HCT116 (cell line): ENCODE data around the gene F11R. TPM values are rescaled to one million over a fixed set of nuclear protein-coding genes. Genes with fewer than 3 reads are reported as not detected.

Experiments used
- ATAC-seq: fragments of 200-7000 bp; cut with Tn5 transposase; 2 replicates; pipeline ENCODE4 v1.9.1; 2020; ENCODE audit warnings: mild to moderate bottlenecking, moderate library complexity
- BruUV-seq: library from RNA; stranded (reverse); fragments of 400-500 nt; replicated peaks from 2 replicates; lab custom pipeline; 2021; lab: Mats Ljungman, UMichigan
- CTCF ChIA-PET: fragments of 300-600 bp; sonication (Branson Sonifier 250); formaldehyde crosslinking; loops from one replicate; lab custom pipeline; 2021; ENCODE audit warnings: antibody characterized with exemption; lab: Charles Lee
- POLR2A ChIA-PET: fragments of 300-600, 350-600 bp; sonication (Branson Sonifier 250); formaldehyde crosslinking; loops from one replicate; lab custom pipeline; 2021; ENCODE audit warnings: antibody characterized with exemption; lab: Charles Lee
- RAD21 ChIA-PET, 2 experiments: fragments of 300-600 bp; sonication (Branson Sonifier 250); formaldehyde crosslinking; loops; one replicate each; lab custom pipeline; 2023; ENCODE audit warnings: low total read pairs in 2 of 2; ENCODE audit not compliant: uncharacterized antibody in 2 of 2, unreplicated experiment in 2 of 2, low non-redundant PET in 1 of 2; lab: Charles Lee
- DNase-seq: peaks from one replicate; pipeline ENCODE4 v3.0.0-alpha.2; 2010; ENCODE audit warnings: low read depth, low spot score
- H2AFZ ChIP-seq: fragments of 200-600 bp; shearing (Covaris generic), sonication (generic); 2 replicates; pipeline ENCODE4 v1.6.1; 2017; ENCODE audit warnings: low read depth, mixed run types, mixed read lengths, antibody characterized with exemption, low read length; ENCODE audit not compliant: poor library complexity, severe bottlenecking
- H3K27ac ChIP-seq: 2 replicates; pipeline ENCODE4 v1.5.1; 2012; ENCODE audit warnings: low read depth, low read length
- H3K27me3 ChIP-seq: fragments of 200-600 bp; sonication (generic); 2 replicates; pipeline ENCODE4 v1.6.1; 2016; ENCODE audit warnings: mixed run types, low read length, mixed read lengths; ENCODE audit not compliant: insufficient read depth
- H3K36me3 ChIP-seq, 2 experiments: fragments of 200-500 bp in 1 of 2; fragments of 200-600 bp in 1 of 2; sonication (Bioruptor generic) in 1 of 2; sonication (generic) in 1 of 2; 2 replicates each; pipeline versions ENCODE4 v1.5.1 to v1.6.1; 2014 to 2016; ENCODE audit warnings: low read length in 2 of 2, inconsistent platforms in 1 of 2, mixed read lengths in 1 of 2, mixed run types in 1 of 2; ENCODE audit not compliant: insufficient read depth in 2 of 2, control insufficient read depth in 1 of 2
- H3K4me1 ChIP-seq, 2 experiments: fragments of 200-600 bp in 1 of 2; sonication (generic) in 1 of 2; 2 replicates each; pipeline versions ENCODE4 v1.5.1 to v1.6.1; 2012 to 2017; ENCODE audit warnings: low read length in 2 of 2, inconsistent platforms in 1 of 2, mild to moderate bottlenecking in 1 of 2, mixed read lengths in 1 of 2, mixed run types in 1 of 2, moderate library complexity in 1 of 2; ENCODE audit not compliant: insufficient read depth in 2 of 2, control insufficient read depth in 1 of 2
- H3K4me2 ChIP-seq: fragments of 200-600 bp; sonication (generic); 2 replicates; pipeline ENCODE4 v1.6.1; 2017; ENCODE audit warnings: mixed run types, low read length, mixed read lengths
- H3K4me3 ChIP-seq, 2 experiments: fragments of 200-600 bp in 1 of 2; sonication (generic) in 1 of 2; replicated peaks in 1 of 2; 2 replicates each; pipeline ENCODE4 v1.5.1; 2011 to 2016; ENCODE audit warnings: low read length in 2 of 2, control low read depth in 1 of 2, low read depth in 1 of 2, mild to moderate bottlenecking in 1 of 2, mixed read lengths in 1 of 2, mixed run types in 1 of 2
- H3K79me2 ChIP-seq: fragments of 200-600 bp; sonication (generic); 2 replicates; pipeline ENCODE4 v1.6.1; 2017; ENCODE audit warnings: mild to moderate bottlenecking, mixed run types, low read length, moderate library complexity, mixed read lengths; ENCODE audit not compliant: insufficient read depth
- H3K9ac ChIP-seq: fragments of 200-600 bp; sonication (generic); 2 replicates; pipeline ENCODE4 v1.6.1; 2016; ENCODE audit warnings: low read length, mixed read lengths
- H3K9me2 ChIP-seq: fragments of 200-600 bp; sonication (generic), shearing (Covaris generic); 2 replicates; pipeline ENCODE4 v1.6.1; 2017; ENCODE audit warnings: mixed run types, mild to moderate bottlenecking, moderate library complexity; ENCODE audit not compliant: insufficient read depth
- H3K9me3 ChIP-seq, 2 experiments: fragments of 200-500 bp in 1 of 2; fragments of 200-600 bp in 1 of 2; sonication (Bioruptor generic) in 1 of 2; sonication (generic) in 1 of 2; 2 replicates each; pipeline ENCODE4 v1.6.1; 2014 to 2017; ENCODE audit warnings: low read length in 2 of 2, mixed read lengths in 2 of 2, inconsistent platforms in 1 of 2, low read depth in 1 of 2, mild to moderate bottlenecking in 1 of 2, mixed run types in 1 of 2, moderate library complexity in 1 of 2; ENCODE audit not compliant: control insufficient read depth in 1 of 2, insufficient read depth in 1 of 2
- H4K20me1 ChIP-seq: fragments of 200-600 bp; sonication (generic), shearing (Covaris generic); 2 replicates; pipeline ENCODE4 v1.6.1; 2017; ENCODE audit warnings: mixed run types, mild to moderate bottlenecking, moderate library complexity; ENCODE audit not compliant: insufficient read depth
- CBX3 ChIP-seq: IDR thresholded peaks from 2 replicates; pipeline ENCODE4 v1.6.1; 2012; ENCODE audit warnings: low read depth
- EZH2phosphoT487 ChIP-seq: fragments of 200-600 bp; IDR thresholded peaks from 2 replicates; pipeline ENCODE4 v1.6.1; 2018; ENCODE audit warnings: antibody characterized with exemption, borderline replicate concordance
- FOSL1 ChIP-seq: IDR thresholded peaks from 2 replicates; pipeline ENCODE4 v1.6.1; 2012; ENCODE audit warnings: low read depth
- POLR2AphosphoS5 ChIP-seq: IDR thresholded peaks from 2 replicates; pipeline ENCODE4 v1.6.1; 2011; ENCODE audit warnings: mild to moderate bottlenecking, low read depth, low read length, moderate library complexity
- SIN3A ChIP-seq: IDR thresholded peaks from 2 replicates; pipeline ENCODE4 v1.6.1; 2012; ENCODE audit warnings: low read depth
- SRF ChIP-seq: IDR thresholded peaks from 2 replicates; pipeline ENCODE4 v1.6.1; 2012; ENCODE audit warnings: low read depth
- YY1 ChIP-seq: IDR thresholded peaks from 2 replicates; pipeline ENCODE4 v1.6.1; 2011; ENCODE audit warnings: low read length, low read depth, moderate library complexity, mild to moderate bottlenecking; ENCODE audit not compliant: insufficient replicate concordance; ENCODE audit errors: extremely low read depth
- ZFX ChIP-seq: fragments of 450-650 bp; IDR thresholded peaks from 2 replicates; pipeline ENCODE4 v1.6.1; 2017
- ZNF274 ChIP-seq: fragments of 200-500 bp; sonication (Bioruptor generic); IDR thresholded peaks from 2 replicates; pipeline ENCODE4 v1.6.1; 2014; ENCODE audit warnings: mild to moderate bottlenecking, low read depth, low read length, inconsistent platforms
- intact Hi-C: fragments of 100-400 bp; cut with micrococcal nuclease; formaldehyde crosslinking; loops from 2 replicates; pipeline ENCODE4 v1.10.0; 2022
- total RNA-seq: library from RNA; stranded (reverse); gene quantifications from one replicate; pipeline ENCODE4 v1.2.1, GENCODE V29; 2021; ENCODE audit not compliant: unreplicated experiment
- TF ChIP-seq, protein P1 (sequence below): IDR thresholded peaks from 2 replicates; pipeline ENCODE4 v1.6.1; 2012; ENCODE audit warnings: low read depth
- TF ChIP-seq, protein P2 (sequence below), 3 experiments: fragments of 200-600 bp in 1 of 3; sonication (generic) in 1 of 3; IDR thresholded peaks in 2 of 3; conservative IDR thresholded peaks in 1 of 3; 2 replicates each; pipeline ENCODE4 v1.5.1; 2012 to 2017; ENCODE audit warnings: low read depth in 2 of 3, low read length in 2 of 3, antibody characterized with exemption in 1 of 3, borderline replicate concordance in 1 of 3, control low read depth in 1 of 3, mild to moderate bottlenecking in 1 of 3, mixed read lengths in 1 of 3, mixed run types in 1 of 3, moderate library complexity in 1 of 3; ENCODE audit not compliant: insufficient read depth in 1 of 3

F11R gene
- total RNA-seq, 1 experiment from 2014 or later, result 86.7 TPM

DNA sequence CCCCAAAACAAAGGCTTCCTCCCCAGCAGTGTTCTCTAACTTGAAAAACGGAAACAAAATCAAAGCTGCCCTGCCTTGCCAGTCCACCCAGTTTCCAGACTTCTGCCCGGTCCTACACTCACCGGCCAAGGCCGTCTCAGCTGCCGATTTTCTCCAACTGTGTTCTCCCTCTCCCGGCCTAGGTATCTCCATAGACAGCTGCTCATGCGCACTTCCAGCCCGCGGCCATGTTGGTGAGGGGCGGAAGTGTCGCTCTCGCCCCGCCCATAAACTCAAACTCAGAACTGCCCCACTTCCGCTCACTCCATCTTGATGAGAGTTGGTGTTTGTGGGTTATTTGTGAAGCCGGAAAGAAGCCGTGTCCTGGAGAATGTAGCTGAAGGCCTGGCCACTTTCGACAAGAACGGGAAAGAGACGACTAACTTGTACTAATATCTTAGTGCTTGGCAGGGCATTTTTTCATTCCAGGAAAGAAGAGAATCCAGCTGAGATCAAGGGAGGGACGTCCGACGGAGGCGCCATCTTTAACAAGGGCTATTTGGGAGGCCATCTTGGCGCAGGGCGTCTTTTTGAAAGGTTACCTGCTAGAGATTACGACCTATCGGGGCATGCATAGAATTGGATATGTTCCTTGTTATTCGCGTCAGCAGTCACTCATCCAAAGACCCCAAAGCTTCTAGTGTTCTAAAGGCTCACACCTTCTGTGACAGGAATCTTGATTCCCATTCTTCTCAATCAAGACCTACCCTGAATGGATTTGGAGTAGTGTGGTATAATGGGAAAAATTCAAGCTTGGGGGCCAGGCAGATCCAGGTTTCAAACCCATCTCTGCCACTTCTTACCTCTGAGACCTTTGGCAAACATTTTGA lies 25.0 kb upstream of the F11R start, which contains the start of gene USF1 (continued):
- TF ChIP-seq ZFX, result peak; percentile 63
- TF ChIP-seq YY1, result peak; percentile 97
- TF ChIP-seq SRF, result no peak
- TF ChIP-seq, protein P1, sequence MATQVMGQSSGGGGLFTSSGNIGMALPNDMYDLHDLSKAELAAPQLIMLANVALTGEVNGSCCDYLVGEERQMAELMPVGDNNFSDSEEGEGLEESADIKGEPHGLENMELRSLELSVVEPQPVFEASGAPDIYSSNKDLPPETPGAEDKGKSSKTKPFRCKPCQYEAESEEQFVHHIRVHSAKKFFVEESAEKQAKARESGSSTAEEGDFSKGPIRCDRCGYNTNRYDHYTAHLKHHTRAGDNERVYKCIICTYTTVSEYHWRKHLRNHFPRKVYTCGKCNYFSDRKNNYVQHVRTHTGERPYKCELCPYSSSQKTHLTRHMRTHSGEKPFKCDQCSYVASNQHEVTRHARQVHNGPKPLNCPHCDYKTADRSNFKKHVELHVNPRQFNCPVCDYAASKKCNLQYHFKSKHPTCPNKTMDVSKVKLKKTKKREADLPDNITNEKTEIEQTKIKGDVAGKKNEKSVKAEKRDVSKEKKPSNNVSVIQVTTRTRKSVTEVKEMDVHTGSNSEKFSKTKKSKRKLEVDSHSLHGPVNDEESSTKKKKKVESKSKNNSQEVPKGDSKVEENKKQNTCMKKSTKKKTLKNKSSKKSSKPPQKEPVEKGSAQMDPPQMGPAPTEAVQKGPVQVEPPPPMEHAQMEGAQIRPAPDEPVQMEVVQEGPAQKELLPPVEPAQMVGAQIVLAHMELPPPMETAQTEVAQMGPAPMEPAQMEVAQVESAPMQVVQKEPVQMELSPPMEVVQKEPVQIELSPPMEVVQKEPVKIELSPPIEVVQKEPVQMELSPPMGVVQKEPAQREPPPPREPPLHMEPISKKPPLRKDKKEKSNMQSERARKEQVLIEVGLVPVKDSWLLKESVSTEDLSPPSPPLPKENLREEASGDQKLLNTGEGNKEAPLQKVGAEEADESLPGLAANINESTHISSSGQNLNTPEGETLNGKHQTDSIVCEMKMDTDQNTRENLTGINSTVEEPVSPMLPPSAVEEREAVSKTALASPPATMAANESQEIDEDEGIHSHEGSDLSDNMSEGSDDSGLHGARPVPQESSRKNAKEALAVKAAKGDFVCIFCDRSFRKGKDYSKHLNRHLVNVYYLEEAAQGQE, result no peak

DNA sequence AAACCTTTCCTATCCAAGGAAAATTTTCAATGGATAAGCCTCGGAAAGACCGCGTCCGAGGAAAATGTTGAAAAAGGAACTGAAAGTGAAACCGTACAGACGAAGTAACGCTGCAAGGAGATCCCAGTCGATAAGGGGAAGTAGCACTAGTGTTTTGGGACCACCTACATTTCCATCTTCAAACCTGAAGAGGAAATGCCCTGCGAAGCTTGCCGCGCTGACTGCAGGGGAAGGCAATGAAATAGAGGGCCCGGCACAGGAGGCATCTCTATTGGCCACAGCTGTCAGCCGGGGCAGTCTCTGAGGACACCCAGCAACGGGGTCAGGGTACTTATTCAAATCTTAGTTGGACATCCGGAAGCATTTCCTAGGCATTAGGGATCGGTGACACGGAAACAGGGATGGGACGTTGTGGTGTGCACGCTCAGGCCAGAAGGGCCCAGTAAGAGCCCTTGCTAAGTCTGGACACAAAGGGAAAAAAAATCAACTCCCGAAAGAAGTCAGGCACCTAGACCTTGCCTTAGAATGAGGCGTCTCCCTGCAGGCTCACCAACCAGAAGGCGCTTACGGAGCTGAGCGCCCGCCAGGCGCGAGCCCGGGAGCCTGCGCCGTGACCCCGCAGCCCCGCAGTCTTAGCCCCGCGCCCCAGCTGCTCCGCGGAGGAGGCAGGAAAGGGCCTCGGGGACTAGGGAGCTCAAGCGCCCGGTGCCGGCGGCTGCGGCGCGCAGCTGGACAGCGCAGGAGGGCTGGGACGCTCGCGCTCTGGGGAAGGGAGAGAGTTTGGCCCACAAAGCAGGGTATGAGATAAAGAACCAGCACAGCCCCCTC lies 24.2 kb upstream of the F11R start:
- Histone ChIP-seq H3K4me3 (peak overlapping the region; percentile 66 to 70), H3K27me3 (no peaks in the 10 kb centered on the region), H3K9ac (peak overlapping the region; percentile 79), H3K4me1 (peaks cover 5 to 17% of the 10 kb centered on the region in 2 experiments; a peak in 2 of 4 replicates), H4K20me1 (no peaks in the 10 kb centered on the region), H3K27ac (peak overlapping the region; percentile 85), H2AFZ (no peak overlapping the region), H3K9me3 (peaks cover 0 to 5% of the 10 kb centered on the region in 2 experiments; a peak in 1 of 4 replicates), H3K79me2 (peaks cover 16% of the 10 kb centered on the region; the same call in 1 of the 2 replicates), H3K9me2 (no peaks in the 10 kb centered on the region), H3K36me3 (peaks cover 5 to 22% of the 10 kb centered on the region in 2 experiments; a peak in 3 of 4 replicates), H3K4me2 (peak overlapping the region; percentile 74)
- ChIA-PET RAD21 (interaction anchor here in 1 of 2 experiments (1.3 kb wide), 1 partner anchor 24 kb away, joined by 5 read pairs; the partner anchor contains the start of gene F11R), CTCF (interaction anchor here (0.8 to 1.9 kb wide), 4 partner anchors 10 to 48 kb away, joined by 3 to 11 read pairs (median 5); no protein-coding TSS in a partner anchor), POLR2A (interaction anchor here (0.6 to 3.3 kb wide), 16 partner anchors 7 to 132 kb away, joined by 3 to 18 read pairs (median 3); partner anchors contain the start of genes DEDD, F11R, NIT1 and PFDN2)
- no peak for TF ChIP-seq FOSL1
- no peak for TF ChIP-seq EZH2phosphoT487
- no peak for TF ChIP-seq YY1
- no peak for TF ChIP-seq CBX3
- TF ChIP-seq ZFX, result peak; percentile 82
- no peak for TF ChIP-seq SIN3A
- TF ChIP-seq, protein P2, sequence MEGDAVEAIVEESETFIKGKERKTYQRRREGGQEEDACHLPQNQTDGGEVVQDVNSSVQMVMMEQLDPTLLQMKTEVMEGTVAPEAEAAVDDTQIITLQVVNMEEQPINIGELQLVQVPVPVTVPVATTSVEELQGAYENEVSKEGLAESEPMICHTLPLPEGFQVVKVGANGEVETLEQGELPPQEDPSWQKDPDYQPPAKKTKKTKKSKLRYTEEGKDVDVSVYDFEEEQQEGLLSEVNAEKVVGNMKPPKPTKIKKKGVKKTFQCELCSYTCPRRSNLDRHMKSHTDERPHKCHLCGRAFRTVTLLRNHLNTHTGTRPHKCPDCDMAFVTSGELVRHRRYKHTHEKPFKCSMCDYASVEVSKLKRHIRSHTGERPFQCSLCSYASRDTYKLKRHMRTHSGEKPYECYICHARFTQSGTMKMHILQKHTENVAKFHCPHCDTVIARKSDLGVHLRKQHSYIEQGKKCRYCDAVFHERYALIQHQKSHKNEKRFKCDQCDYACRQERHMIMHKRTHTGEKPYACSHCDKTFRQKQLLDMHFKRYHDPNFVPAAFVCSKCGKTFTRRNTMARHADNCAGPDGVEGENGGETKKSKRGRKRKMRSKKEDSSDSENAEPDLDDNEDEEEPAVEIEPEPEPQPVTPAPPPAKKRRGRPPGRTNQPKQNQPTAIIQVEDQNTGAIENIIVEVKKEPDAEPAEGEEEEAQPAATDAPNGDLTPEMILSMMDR (IDR thresholded peaks at IDR 0.05 in 2 of 3, conservative IDR thresholded peaks at IDR 0.05 in 1 of 3; ENCODE audit: borderline replicate concordance in 1 of 3, insufficient read depth in 1 of 3, low read depth in 2 of 3, low read length in 2 of 3), result no peak
- TF ChIP-seq POLR2AphosphoS5, result no peak; the same call in 1 of the 2 replicates
- no peak for TF ChIP-seq ZNF274
- no peak for DNase-seq
- no TSS peak for BruUV-seq
- peak; percentile 63 for ATAC-seq
- intact Hi-C loops, result loop anchor here (2.0 to 5.0 kb wide), 2 partner anchors 52 to 72 kb away; partner anchors contain the start of genes NIT1 and PFDN2
